Stimulated activated CD4-positive, alpha-beta T cell treated with anti-CD3 and anti-CD28 coated beads, Interleukin-15, amount 100 ng/mL, for 24 hours (primary cell): ENCODE results near the gene CCDC127.
A peak's percentile ranks its signal among the peaks of the same experiment; 100 is the strongest.
"Not testable (repeated sequence)": the region's sequence is repeated elsewhere in the genome, so short reads cannot be mapped to it uniquely, and the experiment has no call there.

Experiments used
- DNase-seq: peaks from one replicate; pipeline ENCODE4 v3.0.0-alpha.2; 2020

The CCDC127 gene

GRCh38 chr5:233426-233825 lies 15.5 kb upstream of the CCDC127 start:
- not testable (repeated sequence) for DNase-seq

GRCh38 chr5:231661-232060 lies 13.7 kb upstream of the CCDC127 start:
- no peak for DNase-seq

GRCh38 chr5:230711-231110 lies 12.8 kb upstream of the CCDC127 start:
- no peak for DNase-seq

GRCh38 chr5:228886-229285 lies 10.9 kb upstream of the CCDC127 start:
- DNase-seq: no peak

- not testable (repeated sequence) for DNase-seq
Measured at GRCh38 chr5:227375-227774, 9.4 kb upstream of the CCDC127 start.

- no peak for DNase-seq
Measured at GRCh38 chr5:225334-225733, 7.4 kb upstream of the CCDC127 start.

GRCh38 chr5:223791-224190 lies 5.8 kb upstream of the CCDC127 start:
- DNase-seq: no peak

- DNase-seq: not testable (repeated sequence)
Measured at GRCh38 chr5:222951-223715, 5.2 kb upstream of the CCDC127 start.

GRCh38 chr5:219991-220390 lies 2.0 kb upstream of the CCDC127 start:
- DNase-seq: no peak

GRCh38 chr5:219460-219863 lies 1.5 kb upstream of the CCDC127 start:
- DNase-seq: peak; percentile 35

- DNase-seq: peak; percentile 27
Measured at GRCh38 chr5:218457-219291, 721 bp upstream of the CCDC127 start.

- not testable (repeated sequence) for DNase-seq
Measured at GRCh38 chr5:216076-216475, 1.9 kb downstream of the CCDC127 start.

GRCh38 chr5:215256-215655 lies 2.7 kb downstream of the CCDC127 start:
- not testable (repeated sequence) for DNase-seq

- DNase-seq: no peak
Measured at GRCh38 chr5:213803-214395, 4.1 kb downstream of the CCDC127 start.

- DNase-seq: no peak
Measured at GRCh38 chr5:208449-209114, 9.4 kb downstream of the CCDC127 start.

- DNase-seq: no peak
Measured at GRCh38 chr5:207599-207998, 10.4 kb downstream of the CCDC127 start.

GRCh38 chr5:206927-207536 lies 10.9 kb downstream of the CCDC127 start:
- DNase-seq: no peak

- no peak for DNase-seq
Measured at GRCh38 chr5:206406-206805, 11.5 kb downstream of the CCDC127 start.

- DNase-seq: no peak
Measured at GRCh38 chr5:204966-205670, 12.8 kb downstream of the CCDC127 start.

GRCh38 chr5:204462-204861 lies 13.5 kb downstream of the CCDC127 start:
- no peak for DNase-seq

GRCh38 chr5:204001-204400 lies 14.0 kb downstream of the CCDC127 start:
- DNase-seq: no peak
